OCI-LY1 (cell line): ENCODE results near the gene SDCCAG8.

Experiments
- EZH2 ChIP-seq: fragments of 200-600 bp; sonication (generic), shearing (Covaris generic); IDR thresholded peaks from 2 replicates; pipeline ENCODE4 v1.8.0; 2017; ENCODE audit warnings: borderline replicate concordance, mixed run types, mild to moderate bottlenecking, antibody characterized with exemption, low read length, moderate library complexity, mixed read lengths
- TF ChIP-seq, protein P1 (sequence below): fragments of 200-600 bp; sonication (generic), shearing (Covaris generic); IDR thresholded peaks from 2 replicates; pipeline ENCODE4 v1.5.1; 2017; ENCODE audit warnings: mild to moderate bottlenecking, antibody characterized with exemption, low read length, moderate library complexity, mixed read lengths

DNA sequence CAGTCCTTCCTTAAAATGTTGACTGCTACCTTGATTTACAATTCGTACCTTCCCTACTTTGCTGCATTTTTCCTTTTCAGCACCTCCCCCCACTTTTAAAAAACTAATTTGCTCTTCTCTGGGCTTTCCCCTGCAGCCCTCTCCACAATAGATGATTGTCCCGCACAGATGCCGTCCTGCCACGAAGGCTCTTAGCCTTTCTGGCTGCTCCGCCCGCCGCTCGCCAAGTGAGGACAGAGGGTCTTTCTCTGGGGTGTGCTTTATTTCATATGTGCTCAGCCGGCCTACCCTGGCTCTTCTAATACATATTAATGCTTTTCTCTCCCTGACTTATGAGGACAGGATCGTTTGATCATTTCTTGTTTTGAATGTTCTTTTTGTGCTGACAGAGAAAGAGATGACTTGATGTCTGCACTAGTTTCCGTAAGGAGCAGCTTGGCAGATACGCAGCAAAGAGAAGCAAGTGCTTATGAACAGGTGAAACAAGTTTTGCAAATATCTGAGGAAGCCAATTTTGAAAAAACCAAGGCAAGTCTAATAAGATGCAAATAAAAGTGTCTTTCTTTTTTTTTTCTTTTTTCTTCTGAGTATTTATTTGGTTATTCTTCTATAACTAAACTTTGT lies 60.6 kb downstream of the SDCCAG8 start:
- TF ChIP-seq, protein P1, sequence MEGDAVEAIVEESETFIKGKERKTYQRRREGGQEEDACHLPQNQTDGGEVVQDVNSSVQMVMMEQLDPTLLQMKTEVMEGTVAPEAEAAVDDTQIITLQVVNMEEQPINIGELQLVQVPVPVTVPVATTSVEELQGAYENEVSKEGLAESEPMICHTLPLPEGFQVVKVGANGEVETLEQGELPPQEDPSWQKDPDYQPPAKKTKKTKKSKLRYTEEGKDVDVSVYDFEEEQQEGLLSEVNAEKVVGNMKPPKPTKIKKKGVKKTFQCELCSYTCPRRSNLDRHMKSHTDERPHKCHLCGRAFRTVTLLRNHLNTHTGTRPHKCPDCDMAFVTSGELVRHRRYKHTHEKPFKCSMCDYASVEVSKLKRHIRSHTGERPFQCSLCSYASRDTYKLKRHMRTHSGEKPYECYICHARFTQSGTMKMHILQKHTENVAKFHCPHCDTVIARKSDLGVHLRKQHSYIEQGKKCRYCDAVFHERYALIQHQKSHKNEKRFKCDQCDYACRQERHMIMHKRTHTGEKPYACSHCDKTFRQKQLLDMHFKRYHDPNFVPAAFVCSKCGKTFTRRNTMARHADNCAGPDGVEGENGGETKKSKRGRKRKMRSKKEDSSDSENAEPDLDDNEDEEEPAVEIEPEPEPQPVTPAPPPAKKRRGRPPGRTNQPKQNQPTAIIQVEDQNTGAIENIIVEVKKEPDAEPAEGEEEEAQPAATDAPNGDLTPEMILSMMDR = no peak
- no peak for TF ChIP-seq EZH2
